HL-60/S4 treated with phorbol 12-myristate 13-acetate at 8.2 ng/mL for 4 days and 3 days (cell line): ENCODE data around the gene CHSY3.

Source experiments
- in situ Hi-C: fragments of 300-500 bp; cut with MboI; formaldehyde crosslinking; loops from 2 replicates; pipeline ENCODE4 v1.15.0; 2022; ENCODE audit warnings: low sequenced_read_pairs

The CHSY3 gene

DNA sequence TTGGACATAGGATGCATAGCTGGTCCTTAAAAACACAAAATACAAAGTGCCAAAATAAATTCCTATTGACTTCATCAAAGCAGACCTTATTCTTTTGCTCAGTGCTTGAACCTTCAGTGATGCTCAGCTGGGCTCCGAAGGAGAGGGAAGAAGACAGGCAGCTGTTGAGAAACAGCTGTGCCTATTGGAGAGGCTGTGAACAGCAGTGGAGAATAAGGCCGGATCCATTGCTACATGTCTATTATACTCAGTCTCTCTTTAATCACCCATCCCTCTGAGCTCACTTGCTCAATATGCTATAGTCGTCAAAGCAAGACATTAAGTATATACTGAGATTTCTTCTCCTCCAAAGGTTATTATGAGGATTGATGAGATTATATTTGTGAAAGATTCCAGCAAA, 174.4 kb downstream of the CHSY3 start:
- in situ Hi-C loops, result no loop called here

DNA sequence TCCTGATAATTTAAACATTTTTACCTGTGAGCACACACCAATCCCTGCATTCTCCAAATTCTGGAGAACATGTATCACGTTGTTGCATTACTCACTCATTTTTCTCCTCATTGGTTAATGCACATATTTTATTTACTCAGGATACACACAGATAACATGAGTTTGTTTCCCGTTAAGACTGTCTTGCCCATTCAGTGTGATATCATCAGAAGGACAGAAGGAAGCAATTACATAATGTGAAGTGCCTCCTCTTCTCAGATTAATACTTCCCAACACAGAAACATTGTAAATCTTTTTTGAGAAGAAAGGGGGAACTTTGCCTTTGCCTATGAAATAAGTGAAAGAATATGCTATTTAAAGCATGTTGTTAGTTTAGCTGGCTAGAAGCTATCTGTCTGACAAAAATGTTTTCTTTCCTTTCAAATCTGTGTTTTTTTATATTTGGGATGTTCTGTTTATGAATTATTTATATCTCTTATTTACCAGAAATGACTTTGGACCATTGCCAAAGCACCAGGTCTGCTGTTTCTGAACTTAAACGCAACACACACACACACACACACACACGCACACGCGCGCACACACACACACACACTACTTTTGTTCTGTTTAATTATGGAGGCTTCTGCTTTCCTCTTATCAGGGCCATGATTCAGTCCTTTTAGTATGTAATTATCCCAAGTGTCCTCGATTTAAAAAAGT, 186.5 kb downstream of the CHSY3 start:
- in situ Hi-C loops, result no loop called here

DNA sequence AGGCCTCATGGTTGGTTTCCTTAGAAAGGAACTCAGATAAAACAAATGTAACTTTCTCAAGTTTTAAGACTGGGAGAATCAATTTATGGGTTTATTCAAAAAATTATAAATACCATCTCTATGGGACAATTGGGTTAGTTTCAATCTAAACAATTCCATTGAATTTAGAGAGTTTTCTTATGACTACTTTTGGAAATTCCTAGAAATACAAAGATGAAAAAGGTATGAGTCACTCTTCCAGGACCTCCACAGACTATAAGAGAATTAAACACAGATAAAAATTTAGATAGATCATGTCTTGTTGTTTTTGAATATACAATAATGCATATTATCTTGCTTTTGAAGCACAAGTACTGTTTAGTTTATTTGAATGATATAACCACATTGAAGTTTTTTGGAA, 188.7 kb downstream of the CHSY3 start:
- in situ Hi-C loops, result no loop called here

DNA sequence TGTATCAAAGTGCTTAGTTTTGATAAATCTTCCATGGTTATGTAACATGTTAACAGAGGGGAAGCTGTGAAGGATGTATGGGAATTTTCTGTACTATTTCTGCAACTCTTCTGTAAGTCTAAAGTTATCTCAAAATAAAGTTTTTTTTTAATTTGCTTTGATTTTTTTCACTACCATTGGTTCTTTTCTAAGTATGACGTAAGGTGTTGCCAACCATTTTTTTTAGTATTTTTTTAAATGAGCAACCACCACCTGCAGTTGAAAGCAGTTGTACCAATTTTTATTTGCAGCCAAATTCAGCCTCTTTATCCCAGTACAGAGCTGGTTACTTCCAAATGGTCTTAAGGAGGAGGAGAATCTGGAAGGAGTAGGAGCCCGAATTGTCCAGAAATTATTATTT, 192.2 kb downstream of the CHSY3 start:
- in situ Hi-C loops, result no loop called here

DNA sequence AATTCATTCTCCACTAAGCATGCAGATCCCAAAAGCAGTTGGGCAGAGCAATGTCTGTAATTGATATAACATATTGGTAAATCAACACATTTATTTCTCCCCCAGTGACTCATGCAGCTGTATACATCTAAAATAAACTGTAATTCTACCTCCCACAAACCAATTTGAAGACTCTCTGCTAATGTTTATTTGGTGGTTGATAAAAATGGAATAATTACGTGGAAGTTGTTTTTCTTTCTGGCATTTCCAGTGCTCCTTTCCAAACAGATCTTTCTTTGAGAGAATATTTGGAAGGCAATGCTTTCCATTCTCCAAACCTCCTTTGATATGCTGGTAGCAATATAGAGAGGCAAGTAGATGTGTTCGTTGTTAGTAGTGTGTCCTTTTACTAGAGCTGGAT, 194.7 kb downstream of the CHSY3 start:
- in situ Hi-C loops, result no loop called here

DNA sequence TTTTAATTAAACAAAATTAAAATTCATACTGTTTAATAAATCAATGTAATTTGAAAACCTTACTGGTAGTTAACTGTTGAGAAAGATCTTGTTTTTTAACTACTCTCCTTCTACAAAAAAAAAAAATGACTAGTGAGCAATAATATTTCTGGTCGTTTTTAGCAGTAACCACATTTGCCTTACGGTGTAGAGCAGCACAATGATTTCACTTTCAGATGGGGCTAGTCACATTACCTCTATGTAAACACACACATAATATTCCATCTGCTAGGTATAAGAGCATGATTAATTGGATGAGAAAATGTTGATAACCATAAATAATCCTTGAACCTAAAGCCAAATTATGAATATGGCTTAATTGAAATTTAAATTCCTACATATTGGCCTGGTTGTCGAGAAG, 198.1 kb downstream of the CHSY3 start:
- in situ Hi-C loops, result no loop called here

DNA sequence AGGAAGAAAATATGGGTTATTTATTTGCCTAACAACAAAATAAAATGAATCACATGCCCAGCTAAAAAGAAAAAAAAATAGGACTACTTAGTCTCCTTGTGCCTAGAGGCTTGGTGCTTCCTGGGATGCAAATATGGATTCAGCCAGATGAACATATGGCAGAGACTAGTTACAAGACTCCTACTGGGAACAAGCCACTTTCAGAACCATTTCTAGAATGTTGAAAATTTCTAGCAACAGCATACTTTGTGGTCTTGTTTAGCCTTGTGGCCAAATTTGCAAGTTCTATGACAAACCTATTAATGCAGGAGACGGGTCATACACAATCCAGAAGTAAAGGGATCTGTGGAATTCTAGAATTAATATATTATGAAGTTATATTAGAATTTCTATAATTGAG, 198.7 kb downstream of the CHSY3 start:
- in situ Hi-C loops, result no loop called here

DNA sequence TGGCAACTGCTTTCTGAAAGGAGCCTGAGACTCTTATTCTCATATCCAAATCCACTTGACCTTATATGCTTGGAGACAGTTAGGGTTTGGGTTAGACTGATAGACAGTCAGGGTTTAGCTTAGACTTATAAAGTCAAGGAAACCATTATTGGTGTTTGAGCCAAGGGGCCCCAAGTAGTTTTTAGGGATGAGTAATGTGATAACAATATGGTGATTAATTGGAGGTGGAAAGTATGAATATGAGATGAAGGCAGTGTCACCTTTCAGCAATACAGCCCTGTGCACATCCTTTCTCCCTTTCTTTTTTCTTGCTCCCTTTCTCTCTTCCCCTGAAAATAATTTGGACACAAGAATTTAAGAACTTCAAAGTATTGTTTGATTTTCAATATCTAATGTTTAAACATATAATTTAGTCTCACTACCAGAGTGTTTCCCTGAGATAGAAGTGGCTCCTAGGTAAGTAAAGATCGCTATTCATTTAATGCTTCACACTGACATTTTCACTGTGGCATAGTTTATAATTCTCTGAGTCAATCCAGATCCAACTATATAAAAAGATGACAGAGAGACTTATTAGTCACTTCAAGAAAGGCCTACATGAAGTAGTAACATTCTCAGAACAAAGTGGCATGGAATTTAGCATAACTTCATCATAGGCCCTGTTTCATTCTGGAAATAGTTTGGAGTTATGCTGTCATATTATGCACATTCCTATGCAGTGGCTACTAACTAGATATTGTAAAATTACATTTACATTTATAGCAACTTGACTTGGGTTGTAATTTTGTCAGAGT, 200.8 kb downstream of the CHSY3 start:
- in situ Hi-C loops, result no loop called here

DNA sequence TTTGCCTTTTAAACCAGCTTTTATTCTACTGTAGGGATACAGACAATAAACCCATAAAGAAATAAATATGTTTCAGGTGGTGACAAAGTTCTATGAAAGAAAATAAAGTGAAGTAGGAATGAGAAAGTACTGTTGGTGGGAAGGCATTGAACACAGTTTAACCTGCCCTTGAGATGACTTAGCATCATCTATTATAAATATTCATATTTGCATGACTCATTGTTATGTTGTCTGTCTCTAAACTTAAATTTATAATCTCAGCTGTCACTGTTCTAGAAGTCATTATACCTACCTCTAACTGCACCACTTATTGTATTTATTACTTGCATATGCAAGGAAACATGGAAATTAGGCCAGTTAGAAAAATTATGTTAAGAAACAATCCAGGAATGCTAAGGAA, 202.2 kb downstream of the CHSY3 start:
- in situ Hi-C loops, result no loop called here

DNA sequence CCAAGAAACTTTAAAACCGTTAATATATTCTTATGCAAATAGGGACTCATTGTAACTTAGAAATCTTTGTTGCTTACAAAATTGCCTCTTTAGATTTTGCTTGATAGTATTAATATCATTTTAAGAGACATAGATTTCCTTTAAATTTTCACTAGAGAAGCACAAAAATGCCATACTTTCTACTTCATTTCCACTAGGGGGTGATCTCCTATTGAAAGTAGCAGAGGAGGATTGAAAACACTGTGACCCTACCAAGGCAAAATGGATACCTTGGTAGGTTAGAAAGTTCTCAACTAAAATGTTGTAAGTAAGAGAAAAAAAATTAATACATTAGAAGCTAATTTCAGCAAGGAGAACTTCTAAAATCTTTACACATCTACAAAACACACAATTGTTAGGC, 204.9 kb downstream of the CHSY3 start:
- in situ Hi-C loops, result no loop called here

DNA sequence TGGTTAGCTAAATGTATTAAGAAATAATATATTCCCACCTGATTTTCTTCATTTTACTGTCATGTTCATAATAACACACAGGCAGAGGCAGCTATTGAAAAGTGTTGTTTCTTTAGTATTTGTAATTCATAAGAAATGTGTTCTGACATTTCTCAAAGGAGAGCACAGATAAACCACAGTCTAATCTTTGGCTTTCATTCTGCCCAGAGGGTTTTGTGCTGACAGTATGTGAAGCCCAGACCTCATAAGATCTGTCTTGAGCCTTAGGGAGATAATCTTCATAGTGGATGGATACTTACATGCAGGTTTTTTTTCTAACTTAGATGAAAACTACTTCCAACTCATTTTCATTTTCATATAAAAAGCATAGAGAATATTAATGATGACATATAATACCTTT, 206.1 kb downstream of the CHSY3 start:
- in situ Hi-C loops, result no loop called here

DNA sequence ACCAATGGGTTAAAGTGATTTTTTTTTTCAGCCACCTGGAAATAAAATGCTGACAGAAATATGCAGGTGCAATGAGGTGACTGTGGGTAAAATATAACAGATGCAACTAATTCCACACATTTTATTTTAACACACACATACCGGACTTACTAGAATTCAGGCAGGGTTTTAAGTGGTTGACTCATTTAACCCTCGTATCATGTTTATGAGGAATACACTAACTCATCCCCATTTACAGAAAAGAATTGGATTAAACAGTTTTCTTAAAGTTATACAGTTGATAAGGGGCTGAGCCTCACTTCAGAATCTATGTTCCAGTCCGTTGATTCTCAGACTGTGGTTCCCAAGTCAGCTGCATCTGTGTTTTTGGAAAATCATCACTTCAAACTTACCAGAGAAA, 207.5 kb downstream of the CHSY3 start:
- in situ Hi-C loops, result no loop called here

DNA sequence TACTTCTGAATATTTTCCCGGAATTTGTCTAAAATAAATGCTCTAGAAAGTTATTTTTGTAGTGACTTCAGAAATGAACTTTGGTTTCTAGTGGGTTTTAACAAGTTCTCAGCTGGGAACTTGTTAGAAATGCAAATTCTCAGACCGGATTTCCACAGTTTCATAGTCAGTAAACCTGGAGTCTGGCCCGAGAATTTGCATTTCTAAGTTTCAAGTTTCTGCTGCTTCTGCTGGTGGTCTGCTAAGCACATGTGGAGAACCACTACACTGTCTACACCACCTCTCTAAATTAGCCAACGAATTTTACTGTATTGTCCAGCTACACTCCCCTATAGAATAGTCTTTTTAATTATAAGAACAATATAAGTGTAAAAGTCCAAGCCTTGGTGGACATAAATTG, 208.0 kb downstream of the CHSY3 start:
- in situ Hi-C loops, result no loop called here

DNA sequence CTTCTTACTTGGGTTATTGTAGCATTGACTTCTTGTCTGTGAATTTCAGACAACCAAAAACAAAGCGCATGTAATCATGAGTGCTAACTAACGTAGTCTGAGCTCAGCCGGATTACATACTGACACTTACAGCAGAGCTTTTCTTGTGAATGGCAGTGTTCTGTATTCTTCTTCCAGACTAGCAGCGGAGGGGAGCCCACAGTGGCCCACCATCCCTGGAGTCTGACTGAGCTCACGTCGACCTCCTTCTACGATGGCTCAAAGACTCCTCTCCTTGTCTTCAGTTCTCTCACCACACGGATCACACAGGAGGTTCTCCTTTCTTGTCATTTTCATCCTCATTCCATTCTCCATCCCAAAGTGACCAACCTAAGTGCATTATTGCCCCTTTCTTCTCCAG, 211.4 kb downstream of the CHSY3 start:
- in situ Hi-C loops, result no loop called here

DNA sequence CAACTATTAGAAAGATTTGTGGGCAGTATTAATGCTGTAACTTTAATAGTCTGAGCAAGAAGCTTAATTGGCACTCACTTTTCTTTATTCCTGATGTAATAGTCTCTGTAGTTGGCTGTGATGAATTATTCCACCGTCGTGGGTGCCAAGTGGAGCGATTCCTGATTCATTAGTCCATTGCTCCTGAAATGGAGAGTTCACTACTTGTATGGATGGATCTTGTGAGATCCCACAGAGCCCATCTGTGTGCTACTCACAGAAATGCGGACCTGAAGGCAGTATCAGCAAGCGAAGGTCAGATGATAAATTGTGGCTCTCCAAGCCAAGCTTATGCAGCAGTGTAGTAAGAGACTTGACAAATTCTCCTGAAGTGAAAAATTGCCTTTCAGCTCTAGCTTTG, 212.2 kb downstream of the CHSY3 start:
- in situ Hi-C loops, result no loop called here

DNA sequence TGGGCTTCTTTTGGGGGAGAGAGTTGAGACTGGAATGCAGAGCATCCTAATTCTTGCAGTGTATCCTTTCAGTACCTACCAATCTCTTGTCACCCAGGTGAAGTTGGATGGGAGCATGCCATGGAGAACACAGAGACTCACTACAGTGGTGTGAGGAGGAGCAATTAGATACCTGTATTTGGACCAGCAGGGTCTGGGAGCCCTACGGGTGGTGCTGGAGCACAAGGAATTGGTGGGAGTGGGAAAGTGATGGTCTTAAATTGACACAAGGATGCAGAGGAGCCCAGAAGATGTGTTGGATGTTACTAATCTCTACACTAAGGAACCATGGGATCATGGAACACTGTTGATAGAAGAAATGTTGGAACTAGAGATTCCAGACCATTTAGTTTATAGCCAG, 212.7 kb downstream of the CHSY3 start:
- in situ Hi-C loops, result no loop called here

DNA sequence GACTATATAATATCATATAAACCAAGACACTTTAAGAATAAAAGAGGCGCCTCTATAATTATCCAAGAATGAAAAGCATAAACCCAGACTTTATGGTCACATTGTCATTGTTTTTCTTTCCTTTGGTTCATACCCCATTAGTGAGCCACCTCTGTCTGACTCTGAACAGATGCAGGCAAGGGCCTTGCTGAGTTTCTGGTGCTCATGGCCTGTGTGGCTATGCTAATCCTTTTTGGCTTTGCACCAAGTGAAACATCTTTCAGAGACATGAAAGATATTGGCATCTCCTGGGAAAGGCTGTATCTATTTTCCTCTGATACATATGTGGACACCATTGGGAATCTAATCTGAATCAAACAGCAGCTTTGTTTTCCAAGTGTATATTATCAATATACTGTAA, 222.5 kb downstream of the CHSY3 start:
- in situ Hi-C loops, result no loop called here

DNA sequence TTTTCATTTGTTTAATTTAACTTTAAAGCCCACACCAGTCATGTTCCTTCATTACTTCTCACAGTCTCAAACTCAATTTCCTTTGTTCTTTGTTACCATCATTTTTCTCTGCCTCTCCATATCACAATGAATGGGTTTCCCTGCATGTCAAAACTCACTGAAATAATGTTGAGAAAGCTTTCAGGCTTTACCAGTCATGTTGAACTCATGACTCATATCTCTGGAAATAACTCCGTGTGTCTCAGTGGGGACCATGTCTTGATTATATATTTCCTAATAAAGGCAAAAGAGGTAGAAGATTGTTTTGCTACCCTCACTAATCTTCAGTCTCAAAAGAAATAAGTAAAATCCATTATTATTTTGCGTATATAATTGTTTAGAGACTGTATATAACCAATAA, 231.2 kb downstream of the CHSY3 start:
- in situ Hi-C loops, result no loop called here

DNA sequence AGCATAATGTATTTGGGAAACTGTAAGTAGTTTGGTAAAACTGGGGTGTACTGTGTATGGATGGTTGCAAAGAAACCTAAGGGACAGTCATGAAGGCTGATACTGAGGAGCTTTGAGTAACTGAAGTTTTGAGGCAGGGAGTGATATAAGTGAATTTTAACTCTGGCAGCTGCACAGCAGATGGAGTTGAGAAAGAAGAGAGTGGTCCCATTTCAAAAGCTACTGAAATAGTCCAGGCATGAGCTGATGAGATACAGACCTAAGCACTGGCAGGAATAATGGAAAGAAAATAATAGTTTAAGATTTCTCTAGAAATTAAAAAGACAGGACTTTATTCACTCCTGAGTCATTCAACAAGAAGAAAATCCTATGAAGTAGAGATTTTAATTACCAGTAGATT, 232.0 kb downstream of the CHSY3 start:
- in situ Hi-C loops, result no loop called here

DNA sequence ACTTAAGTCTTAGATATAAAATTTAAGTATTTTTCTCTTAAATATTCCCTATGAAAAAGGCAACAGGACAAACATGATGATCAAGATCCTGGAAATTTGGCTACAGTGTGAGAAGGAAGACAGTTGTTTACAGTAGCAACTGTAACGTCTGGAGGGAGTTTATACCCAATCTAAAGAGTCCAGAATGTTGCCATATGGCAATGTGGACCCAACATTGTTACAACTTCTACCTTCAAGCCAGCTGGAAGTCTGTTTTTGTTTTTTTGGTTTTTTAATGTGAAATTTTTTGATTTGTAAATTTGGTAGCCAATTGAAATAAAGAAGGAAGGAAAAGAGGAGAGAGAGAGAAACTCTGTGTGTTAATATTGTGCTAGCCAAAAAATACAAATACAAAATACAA, 233.4 kb downstream of the CHSY3 start:
- in situ Hi-C loops, result no loop called here

DNA sequence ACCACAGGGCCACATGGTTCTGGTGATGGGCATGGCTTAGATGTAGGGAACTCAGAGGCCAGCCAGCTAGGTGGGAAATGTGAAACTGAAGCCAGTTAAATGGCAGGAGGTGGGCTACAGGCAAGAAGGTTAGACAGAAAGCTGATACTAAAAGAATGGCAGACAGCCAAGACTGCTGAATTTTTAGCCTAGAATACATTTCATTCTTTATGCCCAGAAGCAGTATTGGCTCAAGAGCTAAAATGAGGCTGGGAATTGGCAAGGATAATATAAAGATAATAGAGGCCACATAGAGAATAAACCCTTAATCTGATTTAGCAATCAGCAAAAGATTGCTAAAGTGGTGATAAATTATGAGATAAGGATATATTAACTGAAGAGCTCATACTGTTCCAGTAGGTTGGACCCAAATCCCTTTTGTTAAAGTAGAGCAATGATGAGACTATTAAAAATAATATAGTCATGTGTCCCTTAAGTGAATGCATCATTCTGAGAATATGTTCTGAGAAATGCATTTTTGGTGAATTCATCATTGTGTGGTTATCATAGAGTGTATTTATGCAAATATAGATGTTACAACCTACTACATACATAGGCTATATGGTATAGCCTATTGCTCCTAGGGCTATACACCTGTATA, 234.3 kb downstream of the CHSY3 start:
- in situ Hi-C loops, result no loop called here

DNA sequence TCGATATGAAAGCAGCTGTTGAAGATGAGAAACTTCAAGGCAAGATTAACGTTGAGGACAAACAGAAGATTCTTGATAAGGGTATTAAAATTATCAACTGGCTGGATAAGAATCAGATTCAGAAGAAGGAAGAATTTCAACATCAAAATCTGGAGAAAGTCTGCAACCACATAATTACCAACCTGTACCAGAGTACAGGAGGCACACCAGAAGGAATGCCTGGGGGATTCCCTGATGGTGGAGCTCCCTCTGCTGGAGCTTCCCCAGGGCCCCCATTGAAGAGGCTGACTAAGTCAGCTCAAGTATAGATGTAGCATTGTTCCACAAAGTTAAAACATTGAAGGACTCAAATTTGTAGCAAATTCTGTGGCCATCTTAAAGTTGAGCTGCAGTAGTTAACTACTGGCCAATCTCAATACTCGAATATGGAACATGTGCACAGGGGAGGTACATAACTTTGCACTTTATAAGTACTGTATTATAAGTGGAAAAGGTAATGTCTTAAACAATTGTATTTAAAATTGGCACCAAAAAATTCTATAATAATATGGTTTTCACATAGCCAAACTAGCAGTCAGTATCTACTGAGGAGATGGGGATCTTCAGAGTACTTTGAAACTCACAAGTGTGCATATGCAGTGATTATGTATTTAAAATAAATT, 237.5 kb downstream of the CHSY3 start:
- in situ Hi-C loops, result no loop called here
